ENCODE results near the gene POLR2L.

POLR2L gene

DNA sequence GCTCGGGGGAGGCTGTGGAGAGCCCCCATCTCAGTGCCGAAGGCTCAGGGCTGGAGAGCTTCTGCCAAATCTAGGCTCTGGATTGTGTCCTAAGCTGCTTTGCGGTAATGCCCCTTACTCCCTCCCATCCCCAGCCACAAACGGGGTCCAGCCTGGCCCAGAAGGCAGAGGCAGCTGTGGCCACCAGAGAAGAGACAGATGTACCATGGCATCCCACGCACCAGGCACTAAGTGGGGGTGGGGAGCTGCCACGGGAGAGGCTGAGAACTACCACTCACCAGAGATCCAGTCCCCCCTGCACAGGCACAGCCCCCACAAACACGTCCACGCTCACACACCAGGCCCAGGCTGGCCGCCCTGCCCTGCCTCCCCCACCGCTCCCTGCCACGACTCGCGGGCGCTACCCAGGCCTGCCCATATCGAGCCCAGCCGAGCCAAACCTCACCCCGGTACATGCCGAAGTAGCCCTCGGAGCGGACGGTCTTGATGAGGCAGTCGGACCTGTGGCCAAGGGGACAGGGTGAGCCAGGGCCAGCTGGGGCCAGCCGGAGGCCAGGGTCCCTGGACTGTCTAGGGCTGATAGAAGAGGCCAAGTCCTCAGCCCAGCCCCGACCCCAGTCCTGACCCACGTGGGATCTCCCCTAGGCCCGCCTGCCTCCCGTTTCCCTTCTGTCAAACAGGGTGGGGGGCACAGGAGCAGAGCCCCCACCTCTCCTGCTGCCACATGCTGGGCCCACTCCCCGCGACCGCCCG, 48.1 kb downstream of the POLR2L start:
- in situ Hi-C loops (cut with HindIII; ENCODE audit: low pct_unique_long_range_greater_than_20kb, low sequenced_read_pairs): no loop called here
- no peak for DNase-seq (ENCODE audit: low read depth in 1 of 2, low spot score in 1 of 2)
- no peak for TF ChIP-seq JUND (IDR thresholded peaks at IDR 0.05; ENCODE audit: low read depth)

DNA sequence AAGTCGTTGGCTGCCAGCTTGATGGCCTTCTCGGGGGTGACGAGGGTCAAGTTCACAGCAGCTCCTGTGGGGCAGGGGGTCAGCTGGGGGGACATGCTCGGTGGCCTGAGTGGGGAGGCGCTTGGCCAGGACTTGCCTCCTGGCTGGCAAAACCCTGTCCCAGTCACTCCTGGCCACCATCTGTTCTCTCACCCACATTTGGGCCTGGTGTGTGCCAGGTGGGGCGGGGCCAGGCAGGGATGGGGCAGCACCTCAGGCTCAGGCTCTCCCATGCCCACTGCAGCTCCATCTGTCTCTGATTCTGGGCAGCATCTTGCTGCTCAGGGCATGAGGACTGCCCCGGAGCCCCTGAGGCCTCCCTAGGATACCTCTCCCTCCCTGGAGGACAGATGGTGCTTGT, 48.8 kb downstream of the POLR2L start:
- in situ Hi-C loops (cut with HindIII; ENCODE audit: low pct_unique_long_range_greater_than_20kb, low sequenced_read_pairs): no loop called here
- no peak for DNase-seq (ENCODE audit: low read depth in 1 of 2, low spot score in 1 of 2)
- no peak for TF ChIP-seq JUND (IDR thresholded peaks at IDR 0.05; ENCODE audit: low read depth)

DNA sequence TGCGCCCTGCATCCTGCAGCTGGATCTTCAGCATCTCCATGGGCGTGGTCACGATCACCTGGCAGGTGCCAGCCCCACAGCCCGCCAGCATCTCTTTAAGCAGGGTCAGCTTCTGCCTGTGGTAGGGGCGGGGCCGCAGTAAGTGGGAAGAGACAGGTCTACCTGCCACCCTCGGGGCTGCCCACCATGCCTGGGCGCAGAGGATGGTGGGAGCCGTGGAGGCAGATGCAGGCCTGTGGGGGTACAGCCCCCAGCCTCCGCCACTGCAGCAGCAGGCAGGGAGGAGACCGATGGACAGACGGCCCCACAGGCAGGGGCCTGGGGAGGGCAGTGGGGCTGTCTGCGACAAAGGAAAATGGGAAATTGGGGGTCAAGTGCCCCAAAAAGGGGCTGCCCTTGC, 49.5 kb downstream of the POLR2L start:
- in situ Hi-C loops (cut with HindIII; ENCODE audit: low pct_unique_long_range_greater_than_20kb, low sequenced_read_pairs): no loop called here
- TF ChIP-seq JUND (IDR thresholded peaks at IDR 0.05; ENCODE audit: low read depth): no peak
- DNase-seq (ENCODE audit: low read depth in 1 of 2, low spot score in 1 of 2): no peak

DNA sequence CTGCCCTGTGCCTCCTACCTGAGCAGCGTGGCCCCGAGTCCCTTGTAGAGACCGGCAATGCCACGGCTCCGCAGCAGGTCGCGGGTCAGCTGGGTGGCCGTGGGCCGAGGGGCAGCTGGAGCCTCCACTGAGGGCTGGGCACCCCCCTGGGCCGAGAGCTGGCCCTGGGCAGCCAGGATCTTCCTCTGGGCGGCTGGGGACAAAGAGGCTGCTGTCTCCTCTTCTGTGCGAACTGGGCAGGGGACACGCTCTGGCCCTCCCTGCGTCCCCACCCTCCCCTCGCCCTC, 49.9 kb downstream of the POLR2L start:
- TF ChIP-seq JUND (IDR thresholded peaks at IDR 0.05; ENCODE audit: low read depth): no peak
- in situ Hi-C loops (cut with HindIII; ENCODE audit: low pct_unique_long_range_greater_than_20kb, low sequenced_read_pairs): no loop called here

DNA sequence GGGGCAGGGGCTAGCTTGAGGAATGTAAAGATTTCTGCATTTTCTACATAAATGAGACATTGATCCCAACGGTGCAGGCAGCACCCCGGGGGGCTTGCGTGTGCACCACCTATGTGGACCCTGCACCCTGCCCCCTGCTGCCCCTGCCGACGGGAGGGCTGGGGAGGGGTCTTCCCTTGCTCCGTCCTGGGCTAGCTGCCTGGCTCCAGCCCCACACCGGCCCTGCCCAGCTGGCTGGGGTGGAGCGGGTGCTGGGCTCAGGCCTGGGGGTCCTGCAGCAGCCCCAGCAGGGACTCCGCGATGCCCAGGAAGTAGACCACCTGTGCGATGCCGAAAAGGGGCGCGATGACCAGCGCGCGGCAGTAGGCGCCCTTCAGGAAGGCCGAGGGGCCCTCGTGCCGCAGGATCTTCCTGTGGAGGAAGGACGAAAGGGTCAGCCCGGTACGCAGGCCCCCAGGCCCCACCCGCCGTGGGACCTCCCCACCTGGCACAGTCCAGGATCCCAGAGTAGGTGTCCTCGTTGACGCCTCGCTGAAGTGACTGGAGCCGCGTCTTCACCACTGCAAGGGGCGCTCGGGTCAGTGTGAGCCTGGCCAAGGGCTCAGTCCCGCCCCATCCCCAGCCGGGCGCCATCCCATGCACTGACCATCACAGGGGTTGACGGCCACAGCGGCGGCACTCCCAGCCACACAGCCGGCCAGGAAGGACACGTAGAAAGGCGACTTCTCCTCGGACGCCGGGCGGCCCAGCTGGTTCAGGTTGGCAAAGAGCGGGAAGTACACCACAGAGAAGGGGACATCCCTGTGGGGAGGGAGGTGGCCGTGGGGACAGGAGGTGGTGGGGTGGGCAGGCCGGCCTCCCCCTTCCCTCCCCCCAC, 50.4 kb downstream of the POLR2L start:
- no peak for TF ChIP-seq JUND (IDR thresholded peaks at IDR 0.05; ENCODE audit: low read depth)
- in situ Hi-C loops (cut with HindIII; ENCODE audit: low pct_unique_long_range_greater_than_20kb, low sequenced_read_pairs): no loop called here
- DNase-seq (ENCODE audit: low read depth in 1 of 2, low spot score in 1 of 2): no peak

More for the DNA sequence above, 49.9 kb downstream of the POLR2L start:
- no peak for DNase-seq (ENCODE audit: low read depth in 1 of 2, low spot score in 1 of 2)

DNA sequence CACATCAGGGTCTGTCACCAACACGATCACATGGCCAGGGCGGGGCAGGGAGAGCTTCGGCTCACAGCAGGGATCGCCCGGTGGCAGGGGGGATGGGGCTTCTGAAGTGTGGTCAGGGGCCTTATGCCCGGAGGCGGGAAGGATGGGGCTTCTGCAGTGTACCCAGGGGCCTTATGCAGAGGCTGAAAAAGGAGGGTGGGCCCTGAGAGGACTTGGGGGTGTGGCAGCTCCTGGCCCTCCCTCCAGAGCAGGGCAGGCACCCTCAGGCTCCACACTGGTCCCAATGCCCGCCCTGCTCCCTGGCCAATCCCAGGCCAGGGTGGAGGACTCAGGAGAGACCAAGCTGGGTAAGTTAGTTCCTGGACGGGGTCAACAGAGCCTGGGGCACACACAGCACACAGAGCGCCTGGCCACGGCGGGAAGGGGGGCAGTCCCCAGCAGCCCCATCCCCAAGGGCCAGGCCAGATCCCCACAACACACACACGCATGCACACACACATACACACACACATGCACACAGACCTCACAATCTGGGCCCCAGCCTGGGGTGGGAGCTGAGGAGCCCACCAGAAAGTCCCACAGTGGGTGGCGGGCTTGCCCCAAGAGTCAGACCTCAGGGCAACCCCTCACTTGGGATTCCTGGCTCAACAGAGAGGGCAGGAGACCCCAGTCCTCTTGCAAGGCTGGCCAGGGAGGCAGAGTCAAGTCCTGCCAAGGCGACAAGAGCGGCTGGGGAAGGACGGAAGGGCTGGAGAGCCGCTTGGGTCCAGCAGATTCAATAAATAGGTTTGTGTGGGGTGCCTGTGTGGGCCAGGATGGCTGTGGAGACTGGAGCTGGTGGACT, 51.4 kb downstream of the POLR2L start:
- no peak for TF ChIP-seq JUND (IDR thresholded peaks at IDR 0.05; ENCODE audit: low read depth)
- in situ Hi-C loops (cut with HindIII; ENCODE audit: low pct_unique_long_range_greater_than_20kb, low sequenced_read_pairs): no loop called here
- DNase-seq (ENCODE audit: low read depth in 1 of 2, low spot score in 1 of 2): no peak

DNA sequence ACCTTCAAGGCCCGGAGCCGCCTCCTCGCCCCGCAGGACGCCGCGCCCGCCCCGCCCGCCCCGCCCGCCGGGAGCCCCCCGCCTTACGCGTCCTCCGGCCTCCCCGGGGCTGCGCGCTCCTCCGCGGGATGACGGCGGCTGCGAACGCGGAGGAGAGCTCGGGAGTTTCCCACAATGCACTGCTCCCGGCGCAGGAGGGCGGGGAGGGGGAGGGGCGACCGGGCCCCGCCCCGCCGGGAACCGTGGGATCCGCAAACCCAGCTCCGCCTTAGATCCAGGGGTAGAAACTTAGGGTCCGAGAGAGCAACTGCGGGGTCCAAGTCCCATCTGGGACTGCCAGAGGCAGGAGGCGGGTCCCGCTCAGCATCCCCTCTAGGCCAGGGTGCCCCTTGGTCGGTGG, 52.4 kb downstream of the POLR2L start, which contains the start of gene CEND1:
TSS of gene CEND1 (minus strand) at position 148 of the 400 bp plus-strand sequence. CDS start 1,514 bp downstream, outside the sequence.
- no peak for TF ChIP-seq JUND (IDR thresholded peaks at IDR 0.05; ENCODE audit: low read depth)
- in situ Hi-C loops (cut with HindIII; ENCODE audit: low pct_unique_long_range_greater_than_20kb, low sequenced_read_pairs): no loop called here
- peak in 1 of 2 experiments; percentile 55 for DNase-seq (ENCODE audit: low read depth in 1 of 2, low spot score in 1 of 2)

Measured in T47D (cell line).